ENCODE results near the gene PEX14. TPM values are rescaled to one million over a fixed set of nuclear protein-coding genes. Genes with fewer than 3 reads are reported as not detected.

The PEX14 gene
- total RNA-seq, 4 donors from 2014 or later, result 8.1 to 17.8 (median 15.8) TPM

DNA sequence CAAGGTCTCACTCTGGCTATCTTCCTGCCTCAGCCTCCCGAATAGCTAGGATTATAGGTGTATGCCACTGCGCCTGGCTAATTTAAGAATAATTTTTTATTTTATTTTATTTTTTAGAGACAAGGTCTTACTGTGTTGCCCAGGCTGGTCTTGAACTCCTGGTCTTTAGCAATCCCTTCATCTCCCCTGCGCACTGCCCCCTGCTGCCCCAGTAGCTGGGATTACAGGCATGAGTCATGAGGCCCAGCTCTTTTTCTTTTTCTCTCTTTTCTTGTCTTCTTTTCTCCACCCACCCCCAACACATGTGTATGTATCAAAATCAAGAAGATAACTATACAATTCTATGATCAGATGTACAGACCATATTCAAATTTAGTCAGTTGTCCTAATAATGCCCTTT is 87.2 kb downstream of the PEX14 start:
- no peak for TF ChIP-seq POLR2A (IDR thresholded peaks at IDR 0.05)
- TF ChIP-seq, protein P1, sequence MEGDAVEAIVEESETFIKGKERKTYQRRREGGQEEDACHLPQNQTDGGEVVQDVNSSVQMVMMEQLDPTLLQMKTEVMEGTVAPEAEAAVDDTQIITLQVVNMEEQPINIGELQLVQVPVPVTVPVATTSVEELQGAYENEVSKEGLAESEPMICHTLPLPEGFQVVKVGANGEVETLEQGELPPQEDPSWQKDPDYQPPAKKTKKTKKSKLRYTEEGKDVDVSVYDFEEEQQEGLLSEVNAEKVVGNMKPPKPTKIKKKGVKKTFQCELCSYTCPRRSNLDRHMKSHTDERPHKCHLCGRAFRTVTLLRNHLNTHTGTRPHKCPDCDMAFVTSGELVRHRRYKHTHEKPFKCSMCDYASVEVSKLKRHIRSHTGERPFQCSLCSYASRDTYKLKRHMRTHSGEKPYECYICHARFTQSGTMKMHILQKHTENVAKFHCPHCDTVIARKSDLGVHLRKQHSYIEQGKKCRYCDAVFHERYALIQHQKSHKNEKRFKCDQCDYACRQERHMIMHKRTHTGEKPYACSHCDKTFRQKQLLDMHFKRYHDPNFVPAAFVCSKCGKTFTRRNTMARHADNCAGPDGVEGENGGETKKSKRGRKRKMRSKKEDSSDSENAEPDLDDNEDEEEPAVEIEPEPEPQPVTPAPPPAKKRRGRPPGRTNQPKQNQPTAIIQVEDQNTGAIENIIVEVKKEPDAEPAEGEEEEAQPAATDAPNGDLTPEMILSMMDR (IDR thresholded peaks at IDR 0.05 in 4 of 5, conservative IDR thresholded peaks at IDR 0.05 in 1 of 5), result no peak
- H3K4me3 ChIP-seq, result no peak overlapping the region

DNA sequence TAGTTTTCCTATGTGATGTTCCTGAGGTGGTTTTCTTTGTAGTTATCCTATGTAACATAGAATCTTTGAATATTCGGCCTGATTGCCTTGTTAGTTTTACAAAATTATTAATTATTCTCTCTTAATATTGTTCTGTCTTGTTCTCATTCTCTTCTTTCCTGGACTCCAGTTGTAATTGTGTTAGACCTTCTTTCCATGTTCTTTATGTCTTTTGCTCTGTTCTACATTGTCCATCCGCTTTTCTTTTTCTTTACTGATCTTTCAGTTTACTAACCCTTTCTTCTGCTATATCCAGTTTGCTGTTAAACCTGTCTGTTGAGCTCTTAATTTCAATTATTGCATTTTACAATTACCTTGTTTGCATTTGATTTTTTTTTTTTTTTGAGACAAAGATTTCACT is 89.3 kb downstream of the PEX14 start:
- ATAC-seq, result no peak

More for the DNA sequence above, 87.2 kb downstream of the PEX14 start:
- no peaks in the 10 kb centered on the region for H3K36me3 ChIP-seq
- H3K9me3 ChIP-seq, result peaks cover 0 to 3% (median 0%) of the 10 kb centered on the region in 3 donors
- no peaks in the 10 kb centered on the region for H3K27me3 ChIP-seq
- no peak for ATAC-seq
- DNase-seq, result no peak
- H3K4me1 ChIP-seq, result no peaks in the 10 kb centered on the region
- no peak overlapping the region for H3K27ac ChIP-seq
- in situ Hi-C loops (cut with MboI; ENCODE audit: low sequenced_read_pairs in 4 of 4) (no loop called here), intact Hi-C loops (cut with DNase I; ENCODE audit: low total_unique reads) (no loop called here)

GRCh38 chr1:10569531-10569930 is 94.8 kb downstream of the PEX14 start:
- Histone ChIP-seq H3K27me3 (no peaks in the 10 kb centered on the region), H3K36me3 (no peaks in the 10 kb centered on the region), H3K27ac (no peak overlapping the region), H3K9me3 (no peaks in the 10 kb centered on the region), H3K4me1 (no peaks in the 10 kb centered on the region), H3K4me3 (no peak overlapping the region)
- DNase-seq (no peak), ATAC-seq (no peak)
- in situ Hi-C loops (cut with MboI; ENCODE audit: low sequenced_read_pairs in 4 of 4) (no loop called here), intact Hi-C loops (cut with DNase I; ENCODE audit: low total_unique reads) (no loop called here)
- no peak for TF ChIP-seq POLR2A (IDR thresholded peaks at IDR 0.05)
- TF ChIP-seq, protein P1 (IDR thresholded peaks at IDR 0.05 in 4 of 5, conservative IDR thresholded peaks at IDR 0.05 in 1 of 5), result no peak

More for the DNA sequence above, 89.3 kb downstream of the PEX14 start:
- no peak overlapping the region for H3K4me3 ChIP-seq
- no peak for DNase-seq
- no peaks in the 10 kb centered on the region for H3K27me3 ChIP-seq
- intact Hi-C loops (cut with DNase I; ENCODE audit: low total_unique reads), result no loop called here
- in situ Hi-C loops (cut with MboI; ENCODE audit: low sequenced_read_pairs in 4 of 4), result no loop called here
- no peak overlapping the region for H3K27ac ChIP-seq
- TF ChIP-seq, protein P1 (IDR thresholded peaks at IDR 0.05 in 4 of 5, conservative IDR thresholded peaks at IDR 0.05 in 1 of 5), result no peak
- no peak for TF ChIP-seq POLR2A (IDR thresholded peaks at IDR 0.05)
- no peaks in the 10 kb centered on the region for H3K4me1 ChIP-seq
- no peaks in the 10 kb centered on the region for H3K36me3 ChIP-seq
- H3K9me3 ChIP-seq, result peaks cover 0 to 3% (median 0%) of the 10 kb centered on the region in 3 donors

DNA sequence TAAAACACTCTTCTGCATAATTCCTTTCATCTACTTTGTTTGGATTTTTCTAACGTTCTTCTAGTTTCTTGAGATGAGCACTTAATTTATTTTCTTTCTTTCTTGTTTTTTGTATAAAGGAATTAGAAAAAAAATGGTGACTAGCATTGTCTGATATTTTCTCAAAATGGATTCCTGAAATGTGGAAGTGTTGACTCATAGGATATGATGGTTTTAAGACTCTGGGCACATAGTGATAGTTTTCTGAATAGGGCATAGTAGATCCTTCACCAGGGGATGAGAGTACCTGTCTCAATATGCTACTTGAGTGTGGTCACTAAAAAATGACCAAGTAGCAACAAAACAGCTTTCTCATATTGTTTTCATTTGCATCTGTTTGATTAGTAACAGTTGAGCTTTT is 100.9 kb downstream of the PEX14 start:
- ATAC-seq (no peak), DNase-seq (no peak)
- intact Hi-C loops (cut with DNase I; ENCODE audit: low total_unique reads) (no loop called here), in situ Hi-C loops (cut with MboI; ENCODE audit: low sequenced_read_pairs in 4 of 4) (no loop called here)
- Histone ChIP-seq H3K9me3 (no peaks in the 10 kb centered on the region), H3K27ac (no peak overlapping the region), H3K36me3 (no peaks in the 10 kb centered on the region), H3K4me1 (no peaks in the 10 kb centered on the region), H3K4me3 (no peak overlapping the region), H3K27me3 (no peaks in the 10 kb centered on the region)
- TF ChIP-seq, protein P1 (IDR thresholded peaks at IDR 0.05 in 4 of 5, conservative IDR thresholded peaks at IDR 0.05 in 1 of 5), result no peak
- no peak for TF ChIP-seq POLR2A (IDR thresholded peaks at IDR 0.05)

- H3K4me1 ChIP-seq, result no peaks in the 10 kb centered on the region
- intact Hi-C loops (cut with DNase I; ENCODE audit: low total_unique reads) (no loop called here), in situ Hi-C loops (cut with MboI; ENCODE audit: low sequenced_read_pairs in 4 of 4) (no loop called here)
- no peaks in the 10 kb centered on the region for H3K9me3 ChIP-seq
- H3K27me3 ChIP-seq, result no peaks in the 10 kb centered on the region
- ATAC-seq (no peak), DNase-seq (no peak)
- H3K4me3 ChIP-seq, result no peak overlapping the region
- H3K36me3 ChIP-seq, result no peaks in the 10 kb centered on the region
- H3K27ac ChIP-seq, result no peak overlapping the region
- TF ChIP-seq POLR2A (IDR thresholded peaks at IDR 0.05), result no peak
- TF ChIP-seq, protein P1 (IDR thresholded peaks at IDR 0.05 in 4 of 5, conservative IDR thresholded peaks at IDR 0.05 in 1 of 5), result no peak
Measured at GRCh38 chr1:10578070-10578469, 103.3 kb downstream of the PEX14 start.
